Measurements from ENCODE around the gene RPL13. TPM values are rescaled to one million over a fixed set of nuclear protein-coding genes. Genes with fewer than 3 reads are reported as not detected.

Gene RPL13
- total and polyA plus RNA-seq, 9 of the 15 experiments (the other 6 are each of a cell fraction or from before 2014, with no cell fraction given), result 227 to 6,042 (median 1,633) TPM

GRCh38 chr16:89517128-89517527 lies 43.4 kb upstream of the RPL13 start:
- POLR2A ChIA-PET, result no interaction called here

More at GRCh38 chr16:89517128-89517527, 43.4 kb upstream of the RPL13 start:
- Histone ChIP-seq H2AFZ (ENCODE audit: low read depth, low read length) (no peak overlapping the region), H3K4me2 (ENCODE audit: insufficient read depth, low read length) (no peak overlapping the region), H3K4me3 (no peak overlapping the region), H3K4me1 (replicated peaks in 1 of 2; ENCODE audit: control insufficient read depth in 2 of 2, insufficient read depth in 2 of 2, low read length in 2 of 2) (0 out of 5 replicates have a peak, but pooled peaks cover 0 to 3% of the 10 kb centered on the region in 2 experiments), H3K9ac (ENCODE audit: insufficient read depth in 1 of 2, low read depth in 2 of 2, low read length in 2 of 2) (no peak overlapping the region), H3K79me2 (ENCODE audit: control insufficient read depth, insufficient read depth, low read length) (peaks cover 23% of the 10 kb centered on the region), H3K27ac (ENCODE audit: extremely low read depth, low read depth, low read length) (no peak overlapping the region), H3K9me1 (ENCODE audit: control insufficient read depth, insufficient read depth, low read length) (no peaks in the 10 kb centered on the region), H3K36me3 (ENCODE audit: control insufficient read depth, insufficient read depth, low read length) (peaks cover 81% of the 10 kb centered on the region), H4K20me1 (replicated peaks; ENCODE audit: control insufficient read depth, insufficient read depth, low read length) (no peaks in the 10 kb centered on the region), H3K9me3 (replicated peaks; ENCODE audit: control insufficient read depth, insufficient read depth, low read depth, low read length) (no peaks in the 10 kb centered on the region), H3K27me3 (ENCODE audit: control insufficient read depth in 2 of 2, insufficient read depth in 2 of 2, low read length in 2 of 2) (no peaks in the 10 kb centered on the region)
- FAIRE-seq (no peak), ATAC-seq (no peak), DNase-seq (ENCODE audit: extremely low read depth in 1 of 4, low spot score in 3 of 4) (no peak)
- intact Hi-C loops (cut with micrococcal nuclease) (no loop called here), in situ Hi-C loops (cut with MboI) (no loop called here)
- 96% methylated on average over 9 of the region's 9 CpGs for WGBS (ENCODE audit: insufficient coverage, low coverage, missing lambda C conversion rate)
- BruUV-seq (replicated peaks), result no TSS peak
- CTCF ChIA-PET (ENCODE audit: low intra/inter-chr PET ratio), result no interaction called here
- TF ChIP-seq CREB3 (tag; conservative IDR thresholded peaks at IDR 0.05; ENCODE audit: low read depth) (no peak), HMGN3 (IDR thresholded peaks at IDR 0.05; ENCODE audit: borderline replicate concordance, extremely low read depth, insufficient read length, low read depth, low read length) (no peak), ZNF778 (CRISPR knock-in tag; IDR thresholded peaks at IDR 0.05) (no peak), U2AF1 (optimal IDR thresholded peaks at IDR 0.05; ENCODE audit: low read depth, low read length) (no peak), ZNF77 (CRISPR knock-in tag; IDR thresholded peaks at IDR 0.05) (no peak), ZNF282 (CRISPR knock-in tag; IDR thresholded peaks at IDR 0.05) (no peak), ZNF785 (CRISPR knock-in tag; IDR thresholded peaks at IDR 0.05) (no peak), DEAF1 (CRISPR knock-in tag; IDR thresholded peaks at IDR 0.05) (no peak)
